ENCODE measurements around the gene TMEM170A. TPM values are rescaled to one million over a fixed set of nuclear protein-coding genes. Genes with fewer than 3 reads are reported as not detected.

Gene TMEM170A
- total and polyA plus RNA-seq, 2 of the 13 experiments (the other 11 are each of a cell fraction or from before 2014, with no cell fraction given), result 35.7 to 39.7 TPM

- no peak for TF ChIP-seq AFF4 (CRISPR knock-in tag; IDR thresholded peaks at IDR 0.05)
- peak; percentile 87; the same call in 1 of the 2 replicates for TF ChIP-seq FLYWCH1 (CRISPR knock-in tag; IDR thresholded peaks at IDR 0.05)
- peak; percentile 32; the same call in 1 of the 2 replicates for TF ChIP-seq FOSL1 (CRISPR knock-in tag; IDR thresholded peaks at IDR 0.05; ENCODE audit: borderline replicate concordance)
- no peak; the same call in 1 of the 2 replicates for TF ChIP-seq NCOR1 (IDR thresholded peaks at IDR 0.05; ENCODE audit: borderline replicate concordance, low read length)
- TF ChIP-seq BCL6 (CRISPR knock-in tag; IDR thresholded peaks at IDR 0.05), result peak; percentile 33; the same call in 1 of the 2 replicates
- peak; percentile 14; the same call in 1 of the 2 replicates for TF ChIP-seq HOMEZ (CRISPR knock-in tag; IDR thresholded peaks at IDR 0.05; ENCODE audit: low read depth)
- peak; percentile 97 for TF ChIP-seq ZNF333 (CRISPR knock-in tag; IDR thresholded peaks at IDR 0.05; ENCODE audit: borderline replicate concordance)
- TF ChIP-seq SP140L (CRISPR knock-in tag; IDR thresholded peaks at IDR 0.05; ENCODE audit: borderline replicate concordance), result 0 out of 2 replicates have a peak, but pooled peaks have one; percentile 86
- peak; percentile 73; the same call in 1 of the 2 replicates for TF ChIP-seq ZNF83 (CRISPR knock-in tag; IDR thresholded peaks at IDR 0.05; ENCODE audit: borderline replicate concordance)
- TF ChIP-seq ZNF367 (CRISPR knock-in tag; IDR thresholded peaks at IDR 0.05; ENCODE audit: borderline replicate concordance), result peak; percentile 88
- peak; percentile 92 for TF ChIP-seq TBX2 (CRISPR knock-in tag; IDR thresholded peaks at IDR 0.05; ENCODE audit: borderline replicate concordance)
- TF ChIP-seq IKZF1 (IDR thresholded peaks at IDR 0.05), result no peak
- peak; percentile 91 for TF ChIP-seq ARNTL (CRISPR knock-in tag; IDR thresholded peaks at IDR 0.05)
- TF ChIP-seq LRRFIP1 (CRISPR knock-in tag; conservative IDR thresholded peaks at IDR 0.05), result no peak
- peak; percentile 99 for TF ChIP-seq ZNF354B (CRISPR knock-in tag; IDR thresholded peaks at IDR 0.05)
- no peak for TF ChIP-seq SMARCE1 (IDR thresholded peaks at IDR 0.05; ENCODE audit: borderline replicate concordance)
- TF ChIP-seq NBN (conservative IDR thresholded peaks at IDR 0.05), result no peak
- no peak for TF ChIP-seq ARID3A (IDR thresholded peaks at IDR 0.05; ENCODE audit: low read depth, low read length)
Measured at GRCh38 chr16:75432828-75433731, 31.4 kb downstream of the TMEM170A start, which contains the start of gene CFDP1 (continued).
